Renal pelvis (tissue), 4 donors: ENCODE measurements around the gene LBP. TPM values are rescaled to one million over a fixed set of nuclear protein-coding genes. Genes with fewer than 3 reads are reported as not detected.
"Not testable (repeated sequence)": the region's sequence is repeated elsewhere in the genome, so short reads cannot be mapped to it uniquely, and the experiment has no call there.

ENCODE experiments used
- DNase-seq: peaks from one replicate; pipeline ENCODE4 v3.0.0-alpha.2; 2013
- polyA plus RNA-seq, 3 donors: library from polyadenylated mRNA; unstranded; fragments of 120-200 nt; gene quantifications; one replicate each; pipeline ENCODE4 v1.2.1, GENCODE V29; 2013; ENCODE audit not compliant: insufficient read length in 3 of 3

The LBP gene
- polyA plus RNA-seq, 3 donors, result not detected

DNA sequence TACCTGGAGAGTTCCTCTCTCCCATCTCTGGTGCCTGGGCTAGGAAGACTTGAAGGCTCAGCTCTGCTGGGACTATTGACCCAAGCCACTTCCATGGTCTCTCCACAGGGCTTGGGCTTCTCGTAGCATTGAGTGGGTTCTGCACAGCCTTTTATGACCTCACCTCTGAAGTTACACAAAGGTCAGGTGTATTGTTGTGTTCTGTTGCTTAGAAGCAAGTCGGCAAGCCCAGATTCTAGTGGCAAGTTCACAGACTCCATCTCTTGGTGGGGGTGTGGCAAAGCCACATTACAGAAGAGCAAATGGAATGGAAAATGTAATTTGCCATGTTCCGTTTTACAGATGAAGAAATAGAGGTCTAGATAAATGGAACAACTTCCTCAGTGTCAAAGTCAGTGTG lies 28.9 kb upstream of the LBP start:
- no peak for DNase-seq

GRCh38 chr20:38320221-38320620 lies 26.1 kb upstream of the LBP start:
- no peak for DNase-seq

- peak; percentile 53 for DNase-seq
Observed at GRCh38 chr20:38321959-38322598, 24.2 kb upstream of the LBP start.

- no peak for DNase-seq
Observed at GRCh38 chr20:38324159-38324558, 22.1 kb upstream of the LBP start.

- DNase-seq, result no peak
Observed at GRCh38 chr20:38325167-38325566, 21.1 kb upstream of the LBP start.

- DNase-seq, result no peak
Observed at GRCh38 chr20:38325905-38326304, 20.4 kb upstream of the LBP start.

DNA sequence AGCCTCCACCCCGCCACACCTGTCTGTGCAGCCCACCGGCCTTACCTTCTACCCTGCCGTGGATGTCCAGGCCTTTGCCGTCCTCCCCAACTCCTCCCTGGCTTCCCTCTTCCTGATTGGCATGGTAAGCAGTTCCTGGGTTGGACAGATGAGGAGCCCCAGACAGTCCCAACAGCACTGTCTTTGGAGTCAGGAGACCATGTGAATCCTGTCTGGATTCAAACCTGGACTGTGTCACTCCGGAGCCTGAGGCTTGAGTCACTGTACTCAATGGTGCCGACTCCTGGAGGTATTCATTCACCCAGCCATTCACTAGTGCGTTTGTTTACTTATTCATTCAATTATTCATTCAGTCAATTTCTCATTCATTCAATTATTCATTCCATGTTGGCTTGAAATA lies 20.0 kb upstream of the LBP start:
- no peak for DNase-seq

DNA sequence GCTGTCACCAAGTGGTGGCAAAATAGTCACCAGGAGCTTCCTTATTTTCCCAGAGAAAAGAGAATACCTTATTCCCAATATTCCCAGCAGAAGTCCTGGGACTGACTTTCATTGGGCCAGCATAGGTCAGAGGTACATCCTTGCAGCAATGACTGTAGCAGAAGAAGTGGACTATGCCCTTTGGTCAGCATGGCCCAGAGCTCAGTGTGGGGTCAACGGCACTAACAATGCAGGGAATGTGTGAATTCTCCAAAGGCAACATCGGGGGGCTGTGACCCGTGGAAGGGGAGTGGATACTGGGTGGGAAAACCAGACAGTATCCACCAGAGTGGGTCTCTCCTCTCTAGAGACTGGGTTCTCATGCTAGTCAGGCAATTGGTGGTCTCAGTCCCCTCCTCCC lies 15.6 kb upstream of the LBP start:
- no peak for DNase-seq

- DNase-seq, result no peak
Observed at GRCh38 chr20:38331245-38331644, 15.0 kb upstream of the LBP start.

DNA sequence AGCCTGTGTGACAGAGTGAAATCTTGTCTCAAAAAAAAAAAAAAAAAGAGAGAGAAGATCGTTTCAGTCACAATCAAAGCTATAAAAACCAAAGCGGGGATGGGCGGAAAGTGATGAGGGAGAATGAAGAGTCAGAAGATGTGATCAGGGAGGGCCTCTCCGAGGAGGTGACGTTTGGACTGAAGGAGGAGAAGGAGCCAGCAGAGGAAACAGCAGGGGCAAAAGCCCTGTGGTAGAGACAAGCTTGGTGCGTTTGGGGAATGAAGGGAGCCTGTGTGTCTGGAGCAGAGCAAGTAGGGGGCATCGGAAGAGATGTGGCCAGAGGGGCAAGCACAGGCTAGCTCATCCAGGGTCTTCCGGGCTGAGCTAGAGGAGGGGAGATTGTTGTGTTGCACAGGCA lies 14.5 kb upstream of the LBP start:
- DNase-seq, result no peak

- no peak for DNase-seq
Observed at GRCh38 chr20:38334016-38334415, 12.3 kb upstream of the LBP start.

DNA sequence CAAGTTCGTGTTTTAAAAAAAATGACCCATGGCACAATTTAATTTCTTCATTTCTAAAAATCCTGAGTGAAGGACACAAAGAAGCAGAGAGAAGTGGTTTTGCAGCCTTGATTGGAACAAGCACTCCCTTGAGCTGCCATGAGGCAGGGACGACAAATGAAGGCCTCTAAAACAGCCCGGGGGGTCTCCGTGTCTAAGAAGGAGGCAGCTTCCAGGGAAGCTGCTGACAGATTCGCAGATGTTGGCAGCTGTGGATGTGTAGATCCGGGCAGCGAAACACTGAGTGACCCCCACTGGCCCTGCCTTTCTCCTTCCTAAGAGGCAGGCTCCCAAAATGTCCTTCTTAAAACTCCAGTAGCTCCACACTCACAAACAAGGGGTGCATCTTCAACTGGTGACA lies 9.6 kb upstream of the LBP start:
- no peak for DNase-seq

DNA sequence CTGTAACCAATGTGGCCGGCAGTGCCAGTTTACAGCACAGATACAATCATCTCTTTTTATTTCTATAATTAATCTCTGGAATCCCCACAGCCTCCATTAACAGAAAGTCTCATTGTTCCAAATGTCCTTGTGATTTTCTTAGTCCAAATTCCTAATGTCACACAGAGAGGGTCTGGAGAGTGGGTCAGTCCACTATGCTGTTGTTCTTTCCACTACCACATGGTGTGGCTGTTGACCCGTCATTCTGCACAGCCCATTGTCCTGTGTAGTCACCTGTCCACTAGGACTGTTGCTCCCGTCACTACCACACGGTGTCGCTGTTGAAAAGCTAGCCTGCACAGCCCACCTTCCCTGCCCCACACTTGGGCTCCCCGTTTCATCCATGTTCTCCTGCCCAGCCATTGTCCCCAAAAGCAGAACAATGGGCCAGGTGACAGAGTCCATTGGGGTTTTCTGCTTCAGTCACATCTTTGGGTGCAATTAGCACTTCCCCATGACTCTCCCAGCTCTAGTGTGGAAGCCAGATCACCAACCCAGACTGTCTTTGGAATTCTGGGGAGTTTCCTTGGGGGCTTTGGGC lies 8.6 kb upstream of the LBP start:
- no peak for DNase-seq

DNA sequence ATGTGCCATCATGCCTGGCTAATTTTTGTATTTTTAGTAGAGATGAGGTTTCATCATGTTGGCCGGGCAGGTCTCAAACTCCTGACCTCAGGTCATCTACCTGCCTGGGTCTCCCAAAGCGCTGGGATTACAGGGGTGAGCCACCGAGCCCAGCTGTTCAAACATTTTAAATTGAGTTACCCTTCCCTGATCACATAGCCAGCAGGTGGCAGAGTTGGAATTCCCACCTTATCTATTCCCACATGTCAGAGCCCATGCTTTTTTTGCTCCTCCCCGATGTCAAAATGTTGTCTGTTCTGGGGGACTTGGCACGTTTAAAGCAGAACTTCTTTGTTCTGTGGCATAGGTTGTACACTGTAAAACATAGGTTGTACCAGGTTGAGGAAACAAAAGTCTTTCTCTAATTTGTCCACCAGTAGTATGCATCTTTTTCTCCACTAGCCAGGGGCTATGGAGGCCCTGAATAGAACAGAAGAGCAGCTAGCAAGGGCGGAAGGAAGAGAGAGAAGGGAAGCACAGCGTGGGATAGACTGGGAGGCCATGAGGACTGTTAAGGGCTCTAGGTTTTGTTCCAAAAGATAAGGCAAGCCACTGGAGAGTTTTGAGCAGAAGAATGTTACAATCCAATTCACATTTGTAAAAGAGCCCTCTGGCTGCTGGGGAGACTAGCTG lies 7.3 kb upstream of the LBP start:
- no peak for DNase-seq

- DNase-seq, result not testable (repeated sequence)
Observed at GRCh38 chr20:38339521-38339896, 6.8 kb upstream of the LBP start.

DNA sequence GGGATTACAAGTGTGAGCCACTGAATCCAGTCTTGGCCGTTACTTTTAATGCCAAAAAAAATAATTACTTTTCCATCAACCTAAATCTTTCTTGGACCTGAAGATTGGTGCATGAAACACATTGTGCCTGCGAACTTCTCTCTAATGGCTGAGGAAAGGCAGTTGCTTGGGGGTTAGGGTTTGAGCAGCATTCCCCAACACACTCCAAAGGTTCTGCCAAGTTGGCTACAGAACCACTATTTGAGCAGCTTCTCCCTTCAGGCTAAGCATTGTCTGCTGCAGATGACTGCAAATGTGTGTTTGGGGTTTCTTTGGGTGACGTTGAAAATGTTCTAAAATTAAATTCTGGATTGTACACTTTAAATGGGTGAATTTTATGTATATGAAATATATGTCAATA lies 6.3 kb upstream of the LBP start:
- no peak for DNase-seq

DNA sequence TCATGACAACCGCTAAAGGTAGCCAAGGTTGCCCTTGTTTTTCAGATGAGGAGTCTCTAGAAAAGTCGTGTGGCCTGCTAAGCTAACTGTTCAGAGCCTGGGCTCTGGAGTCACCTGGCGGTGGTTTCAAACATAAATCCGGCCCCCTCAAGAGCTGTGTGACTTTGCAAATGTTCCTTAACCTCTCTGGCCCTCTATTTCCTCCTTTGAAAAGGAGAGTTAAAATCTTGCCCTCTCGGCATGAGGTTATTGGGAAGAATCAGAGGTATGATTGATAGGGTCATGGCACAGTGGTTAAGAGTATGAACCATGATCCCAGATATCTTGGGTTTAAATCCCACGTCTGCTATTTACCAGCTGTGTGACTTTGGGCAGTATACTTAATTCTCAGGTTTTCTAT lies 5.6 kb upstream of the LBP start:
- no peak for DNase-seq

GRCh38 chr20:38342216-38342615 lies 4.1 kb upstream of the LBP start:
- no peak for DNase-seq

- DNase-seq, result no peak
Observed at GRCh38 chr20:38342713-38343310, 3.5 kb upstream of the LBP start.

- peak; percentile 88 for DNase-seq
Observed at GRCh38 chr20:38343311-38344106, 2.8 kb upstream of the LBP start.

- no peak for DNase-seq
Observed at GRCh38 chr20:38344107-38344701, 2.1 kb upstream of the LBP start.

DNA sequence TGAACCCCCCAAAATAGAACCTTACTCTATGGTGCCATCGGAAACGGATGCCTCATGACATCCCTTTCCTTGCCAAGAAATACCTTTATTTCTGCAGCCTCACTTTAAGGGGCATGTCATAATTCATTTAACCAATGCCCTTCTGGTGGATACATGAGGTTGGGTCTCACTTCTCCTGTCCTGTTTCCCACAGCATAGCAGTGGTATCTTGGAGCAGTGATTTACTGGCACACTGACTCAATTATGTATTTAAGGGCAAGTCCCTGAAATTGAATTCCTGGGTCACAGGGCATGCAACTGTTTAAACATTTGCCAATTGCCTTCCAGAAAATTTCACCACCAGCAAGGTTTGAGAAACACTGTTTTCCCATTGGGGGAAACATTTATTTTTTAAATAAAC lies 639 bp upstream of the LBP start:
- DNase-seq, result no peak
